Measurements from ENCODE around the gene MEGF8.
A peak's percentile ranks its signal among the peaks of the same experiment; 100 is the strongest.

- TF ChIP-seq, protein P1, sequence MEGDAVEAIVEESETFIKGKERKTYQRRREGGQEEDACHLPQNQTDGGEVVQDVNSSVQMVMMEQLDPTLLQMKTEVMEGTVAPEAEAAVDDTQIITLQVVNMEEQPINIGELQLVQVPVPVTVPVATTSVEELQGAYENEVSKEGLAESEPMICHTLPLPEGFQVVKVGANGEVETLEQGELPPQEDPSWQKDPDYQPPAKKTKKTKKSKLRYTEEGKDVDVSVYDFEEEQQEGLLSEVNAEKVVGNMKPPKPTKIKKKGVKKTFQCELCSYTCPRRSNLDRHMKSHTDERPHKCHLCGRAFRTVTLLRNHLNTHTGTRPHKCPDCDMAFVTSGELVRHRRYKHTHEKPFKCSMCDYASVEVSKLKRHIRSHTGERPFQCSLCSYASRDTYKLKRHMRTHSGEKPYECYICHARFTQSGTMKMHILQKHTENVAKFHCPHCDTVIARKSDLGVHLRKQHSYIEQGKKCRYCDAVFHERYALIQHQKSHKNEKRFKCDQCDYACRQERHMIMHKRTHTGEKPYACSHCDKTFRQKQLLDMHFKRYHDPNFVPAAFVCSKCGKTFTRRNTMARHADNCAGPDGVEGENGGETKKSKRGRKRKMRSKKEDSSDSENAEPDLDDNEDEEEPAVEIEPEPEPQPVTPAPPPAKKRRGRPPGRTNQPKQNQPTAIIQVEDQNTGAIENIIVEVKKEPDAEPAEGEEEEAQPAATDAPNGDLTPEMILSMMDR (IDR thresholded peaks at IDR 0.05; ENCODE audit: extremely low read depth in 1 of 2, insufficient read depth in 1 of 2, low read depth in 1 of 2, low read length in 2 of 2): peak; percentile 90 to 96
- TF ChIP-seq EZH2 (IDR thresholded peaks at IDR 0.05; ENCODE audit: borderline replicate concordance, low read depth, low read length, severe bottlenecking) (no peak), POLR2A (IDR thresholded peaks at IDR 0.05; ENCODE audit: low read depth, low read length) (no peak), POLR2AphosphoS5 (IDR thresholded peaks at IDR 0.05; ENCODE audit: insufficient read depth, low read depth, low read length) (peak; percentile 31), MYC (IDR thresholded peaks at IDR 0.05; ENCODE audit: low read depth, low read length) (no peak), JUN (IDR thresholded peaks at IDR 0.05; ENCODE audit: borderline replicate concordance, insufficient read depth, insufficient read length, low read depth) (no peak), GATA2 (IDR thresholded peaks at IDR 0.05; ENCODE audit: insufficient read depth, insufficient read length, low read depth, low read length) (no peak)
- TF ChIP-seq, protein P2, sequence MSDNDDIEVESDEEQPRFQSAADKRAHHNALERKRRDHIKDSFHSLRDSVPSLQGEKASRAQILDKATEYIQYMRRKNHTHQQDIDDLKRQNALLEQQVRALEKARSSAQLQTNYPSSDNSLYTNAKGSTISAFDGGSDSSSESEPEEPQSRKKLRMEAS (IDR thresholded peaks at IDR 0.05; ENCODE audit: insufficient read depth, insufficient read length): no peak
These were observed at the start of gene MEGF8 for GRCh38 chr19:42325308-42325895.

Measured in endothelial cell of umbilical vein (primary cell).